ENCODE measurements around the gene HS1BP3.

The HS1BP3 gene

GRCh38 chr2:20630967-20631366 is 19.9 kb downstream of the HS1BP3 start:
- H3K9me3 ChIP-seq (ENCODE audit: control insufficient read depth in 1 of 2, low read length in 2 of 2): no peaks in the 10 kb centered on the region
- peaks cover 4 to 21% of the 10 kb centered on the region in 2 donors for H3K4me1 ChIP-seq (ENCODE audit: control insufficient read depth in 1 of 2, insufficient read depth in 2 of 2, low read length in 2 of 2)
- H3K9ac ChIP-seq (ENCODE audit: low read depth in 1 of 2, low read length in 2 of 2): no peak overlapping the region
- H3K36me3 ChIP-seq (ENCODE audit: control insufficient read depth in 1 of 2, insufficient read depth in 2 of 2, low read length in 2 of 2): peaks cover 0 to 7% of the 10 kb centered on the region in 2 donors
- H3K4me3 ChIP-seq (ENCODE audit: low read depth in 1 of 2, low read length in 2 of 2): no peak overlapping the region
- H3K27ac ChIP-seq (ENCODE audit: low read depth, low read length): no peak overlapping the region
- H3K27me3 ChIP-seq (ENCODE audit: control insufficient read depth in 1 of 2, insufficient read depth in 2 of 2, low read length in 2 of 2): no peaks in the 10 kb centered on the region

GRCh38 chr2:20629581-20630171 is 21.2 kb downstream of the HS1BP3 start:
- no peak overlapping the region for H3K9ac ChIP-seq (ENCODE audit: low read depth in 1 of 2, low read length in 2 of 2)
- H3K27me3 ChIP-seq (ENCODE audit: control insufficient read depth in 1 of 2, insufficient read depth in 2 of 2, low read length in 2 of 2): no peaks in the 10 kb centered on the region
- H3K9me3 ChIP-seq (ENCODE audit: control insufficient read depth in 1 of 2, low read length in 2 of 2): no peaks in the 10 kb centered on the region
- H3K27ac ChIP-seq (ENCODE audit: low read depth, low read length): no peak overlapping the region
- H3K4me1 ChIP-seq (ENCODE audit: control insufficient read depth in 1 of 2, insufficient read depth in 2 of 2, low read length in 2 of 2): peaks cover 4 to 21% of the 10 kb centered on the region in 2 donors
- H3K4me3 ChIP-seq (ENCODE audit: low read depth in 1 of 2, low read length in 2 of 2): no peak overlapping the region
- peaks cover 0 to 7% of the 10 kb centered on the region in 2 donors for H3K36me3 ChIP-seq (ENCODE audit: control insufficient read depth in 1 of 2, insufficient read depth in 2 of 2, low read length in 2 of 2)

DNA sequence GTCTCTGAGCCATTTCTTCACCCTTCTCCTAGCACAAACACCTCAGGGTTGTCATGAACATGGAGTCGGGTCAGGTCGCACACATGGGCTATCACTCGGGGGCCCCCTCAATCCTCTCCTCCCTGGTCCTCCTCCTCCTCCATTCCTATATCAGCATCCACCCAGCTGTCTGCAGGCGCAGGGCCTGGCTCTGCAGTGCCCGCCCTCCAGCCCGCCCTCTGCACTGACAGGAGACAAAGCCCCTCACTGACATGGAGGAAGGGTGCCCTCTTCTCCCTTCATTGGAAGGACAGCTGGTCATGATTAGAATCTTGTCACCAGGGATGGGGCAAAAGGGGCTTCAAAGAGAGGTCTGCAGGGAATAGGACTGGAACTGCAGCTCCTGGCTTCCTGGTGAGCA is 21.7 kb downstream of the HS1BP3 start:
- Histone ChIP-seq H3K4me1 (ENCODE audit: control insufficient read depth in 1 of 2, insufficient read depth in 2 of 2, low read length in 2 of 2) (peaks cover 1 to 18% of the 10 kb centered on the region in 2 donors), H3K27ac (ENCODE audit: low read depth, low read length) (no peak overlapping the region), H3K4me3 (ENCODE audit: low read depth in 1 of 2, low read length in 2 of 2) (no peak overlapping the region), H3K9me3 (ENCODE audit: control insufficient read depth in 1 of 2, low read length in 2 of 2) (no peaks in the 10 kb centered on the region), H3K27me3 (ENCODE audit: control insufficient read depth in 1 of 2, insufficient read depth in 2 of 2, low read length in 2 of 2) (no peaks in the 10 kb centered on the region), H3K9ac (ENCODE audit: low read depth in 1 of 2, low read length in 2 of 2) (no peak overlapping the region), H3K36me3 (ENCODE audit: control insufficient read depth in 1 of 2, insufficient read depth in 2 of 2, low read length in 2 of 2) (peaks cover 0 to 11% of the 10 kb centered on the region in 2 donors)

GRCh38 chr2:20627712-20628380 is 23.1 kb downstream of the HS1BP3 start:
- Histone ChIP-seq H3K27me3 (ENCODE audit: control insufficient read depth in 1 of 2, insufficient read depth in 2 of 2, low read length in 2 of 2) (no peaks in the 10 kb centered on the region), H3K27ac (ENCODE audit: low read depth, low read length) (no peak overlapping the region), H3K4me3 (ENCODE audit: low read depth in 1 of 2, low read length in 2 of 2) (no peak overlapping the region), H3K36me3 (ENCODE audit: control insufficient read depth in 1 of 2, insufficient read depth in 2 of 2, low read length in 2 of 2) (peaks cover under 1 to 20% of the 10 kb centered on the region in 2 donors), H3K9ac (ENCODE audit: low read depth in 1 of 2, low read length in 2 of 2) (no peak overlapping the region), H3K4me1 (ENCODE audit: control insufficient read depth in 1 of 2, insufficient read depth in 2 of 2, low read length in 2 of 2) (peaks cover 0 to 6% of the 10 kb centered on the region in 2 donors), H3K9me3 (ENCODE audit: control insufficient read depth in 1 of 2, low read length in 2 of 2) (no peaks in the 10 kb centered on the region)

DNA sequence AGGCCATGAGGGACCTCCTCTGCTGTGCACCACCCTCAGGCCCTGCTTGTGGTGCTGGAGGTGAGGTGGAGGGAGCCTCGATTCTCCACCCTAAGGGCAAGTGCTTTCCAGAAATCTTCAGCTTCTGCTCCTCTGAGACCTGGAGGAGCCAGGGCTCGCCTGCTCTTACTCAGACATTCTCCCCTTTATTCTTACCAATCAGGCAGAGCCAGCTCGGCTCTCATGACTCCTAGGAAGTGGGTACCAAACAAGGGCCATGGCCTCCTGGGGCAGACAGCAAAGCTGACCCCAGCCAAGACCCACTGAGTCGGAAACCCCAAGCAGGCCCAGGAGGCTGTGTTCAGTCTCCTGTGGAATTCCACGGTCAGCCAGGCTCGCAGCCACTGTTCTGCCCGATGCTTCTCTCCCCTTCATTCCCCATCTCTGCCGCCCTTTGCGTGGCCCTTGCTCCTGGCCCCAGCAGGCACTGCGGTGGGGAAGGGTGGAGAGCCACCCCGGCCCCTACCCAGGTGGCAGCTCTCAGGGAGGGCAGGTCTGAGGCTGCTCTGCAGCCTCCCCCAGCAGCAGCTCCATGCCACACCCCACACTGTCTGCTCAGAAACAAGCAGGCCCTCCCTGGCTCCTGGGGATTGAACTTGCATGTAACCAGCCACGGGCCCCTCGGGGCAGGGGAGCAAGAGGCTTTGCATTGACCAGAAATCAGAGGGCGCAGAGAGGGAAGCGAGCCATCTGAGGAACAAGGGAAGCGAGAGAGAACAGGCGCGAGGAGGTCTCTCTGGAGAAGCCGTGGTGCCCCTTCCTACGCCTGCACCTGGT is 24.0 kb downstream of the HS1BP3 start:
- Histone ChIP-seq H3K9ac (ENCODE audit: low read depth in 1 of 2, low read length in 2 of 2) (no peak overlapping the region), H3K36me3 (ENCODE audit: control insufficient read depth in 1 of 2, insufficient read depth in 2 of 2, low read length in 2 of 2) (peaks cover 2 to 26% of the 10 kb centered on the region in 2 donors), H3K27ac (ENCODE audit: low read depth, low read length) (peak overlapping the region; percentile 78)

GRCh38 chr2:20626392-20626697 is 24.6 kb downstream of the HS1BP3 start:
- H3K27me3 ChIP-seq (ENCODE audit: control insufficient read depth in 1 of 2, insufficient read depth in 2 of 2, low read length in 2 of 2): no peaks in the 10 kb centered on the region
- H3K4me1 ChIP-seq (ENCODE audit: control insufficient read depth in 1 of 2, insufficient read depth in 2 of 2, low read length in 2 of 2): peaks cover 0 to 6% of the 10 kb centered on the region in 2 donors
- H3K36me3 ChIP-seq (ENCODE audit: control insufficient read depth in 1 of 2, insufficient read depth in 2 of 2, low read length in 2 of 2): peaks cover 2 to 26% of the 10 kb centered on the region in 2 donors
- H3K27ac ChIP-seq (ENCODE audit: low read depth, low read length): peak overlapping the region; percentile 78
- no peak overlapping the region for H3K4me3 ChIP-seq (ENCODE audit: low read depth in 1 of 2, low read length in 2 of 2)
- H3K9ac ChIP-seq (ENCODE audit: low read depth in 1 of 2, low read length in 2 of 2): peak overlapping the region in 1 of 2 donors; percentile 25
- no peaks in the 10 kb centered on the region for H3K9me3 ChIP-seq (ENCODE audit: control insufficient read depth in 1 of 2, low read length in 2 of 2)

More for the DNA sequence above, 24.0 kb downstream of the HS1BP3 start:
- no peaks in the 10 kb centered on the region for H3K9me3 ChIP-seq (ENCODE audit: control insufficient read depth in 1 of 2, low read length in 2 of 2)
- H3K27me3 ChIP-seq (ENCODE audit: control insufficient read depth in 1 of 2, insufficient read depth in 2 of 2, low read length in 2 of 2): no peaks in the 10 kb centered on the region
- H3K4me1 ChIP-seq (ENCODE audit: control insufficient read depth in 1 of 2, insufficient read depth in 2 of 2, low read length in 2 of 2): peaks cover 0 to 6% of the 10 kb centered on the region in 2 donors
- H3K4me3 ChIP-seq (ENCODE audit: low read depth in 1 of 2, low read length in 2 of 2): no peak overlapping the region

DNA sequence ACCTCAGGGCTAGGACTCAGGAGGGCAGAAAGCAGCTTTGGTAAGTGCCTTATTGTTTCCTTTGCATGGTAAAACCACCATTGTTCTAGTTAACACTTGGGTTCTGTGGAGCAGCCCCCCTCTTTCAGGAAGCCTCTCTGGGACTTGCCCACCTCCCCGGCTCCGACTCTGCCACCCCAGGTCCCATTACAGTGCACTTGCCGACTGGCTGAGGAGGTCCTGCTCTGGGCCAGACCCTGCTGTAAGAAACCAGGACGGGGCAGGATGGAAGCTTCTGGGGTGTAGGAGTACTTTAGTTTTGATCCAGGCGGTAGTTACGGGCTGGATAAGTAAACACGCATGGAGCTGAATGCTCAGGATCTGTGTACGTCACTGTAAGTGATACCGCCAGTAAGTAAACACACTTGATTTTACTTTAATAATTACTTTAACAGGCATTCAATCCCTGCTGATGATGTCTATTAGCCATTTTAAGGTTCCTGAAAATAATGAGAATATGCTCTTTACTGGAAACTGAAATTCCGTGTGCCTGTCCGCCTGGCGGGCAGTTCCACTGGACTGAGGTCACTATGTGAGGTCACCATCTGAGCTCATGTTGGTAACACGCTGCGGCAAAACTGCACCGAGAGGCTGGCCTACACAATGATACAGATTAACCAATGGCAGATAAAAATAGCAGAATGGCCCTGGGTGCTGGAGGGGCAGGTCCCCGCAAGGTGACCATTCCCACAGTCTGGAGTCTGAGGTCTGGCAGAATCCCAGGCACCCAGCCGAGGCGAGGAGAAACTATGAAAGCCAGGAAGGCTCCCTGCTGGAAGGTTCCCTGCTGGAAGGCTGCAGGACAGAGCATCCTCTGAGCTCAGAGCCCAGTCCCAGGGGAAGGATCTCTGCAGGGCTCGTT is 25.2 kb downstream of the HS1BP3 start:
- no peak overlapping the region for H3K4me3 ChIP-seq (ENCODE audit: low read depth in 1 of 2, low read length in 2 of 2)
- H3K27ac ChIP-seq (ENCODE audit: low read depth, low read length): peak overlapping the region; percentile 78
- peaks cover 2 to 28% of the 10 kb centered on the region in 2 donors for H3K36me3 ChIP-seq (ENCODE audit: control insufficient read depth in 1 of 2, insufficient read depth in 2 of 2, low read length in 2 of 2)
- H3K9ac ChIP-seq (ENCODE audit: low read depth in 1 of 2, low read length in 2 of 2): peak overlapping the region in 1 of 2 donors; percentile 25
- no peaks in the 10 kb centered on the region for H3K27me3 ChIP-seq (ENCODE audit: control insufficient read depth in 1 of 2, insufficient read depth in 2 of 2, low read length in 2 of 2)
- H3K9me3 ChIP-seq (ENCODE audit: control insufficient read depth in 1 of 2, low read length in 2 of 2): no peaks in the 10 kb centered on the region
- peaks cover 0 to 6% of the 10 kb centered on the region in 2 donors for H3K4me1 ChIP-seq (ENCODE audit: control insufficient read depth in 1 of 2, insufficient read depth in 2 of 2, low read length in 2 of 2)

GRCh38 chr2:20624884-20625485 is 25.9 kb downstream of the HS1BP3 start:
- Histone ChIP-seq H3K9ac (ENCODE audit: low read depth in 1 of 2, low read length in 2 of 2) (no peak overlapping the region), H3K27ac (ENCODE audit: low read depth, low read length) (peak overlapping the region; percentile 12), H3K36me3 (ENCODE audit: control insufficient read depth in 1 of 2, insufficient read depth in 2 of 2, low read length in 2 of 2) (peaks cover 2 to 35% of the 10 kb centered on the region in 2 donors), H3K27me3 (ENCODE audit: control insufficient read depth in 1 of 2, insufficient read depth in 2 of 2, low read length in 2 of 2) (no peaks in the 10 kb centered on the region), H3K4me1 (ENCODE audit: control insufficient read depth in 1 of 2, insufficient read depth in 2 of 2, low read length in 2 of 2) (peaks cover 0 to 12% of the 10 kb centered on the region in 2 donors), H3K4me3 (ENCODE audit: low read depth in 1 of 2, low read length in 2 of 2) (no peak overlapping the region), H3K9me3 (ENCODE audit: control insufficient read depth in 1 of 2, low read length in 2 of 2) (no peaks in the 10 kb centered on the region)

- no peak overlapping the region for H3K9ac ChIP-seq (ENCODE audit: low read depth in 1 of 2, low read length in 2 of 2)
- H3K9me3 ChIP-seq (ENCODE audit: control insufficient read depth in 1 of 2, low read length in 2 of 2): no peaks in the 10 kb centered on the region
- no peaks in the 10 kb centered on the region for H3K27me3 ChIP-seq (ENCODE audit: control insufficient read depth in 1 of 2, insufficient read depth in 2 of 2, low read length in 2 of 2)
- peaks cover 0 to 13% of the 10 kb centered on the region in 2 donors for H3K4me1 ChIP-seq (ENCODE audit: control insufficient read depth in 1 of 2, insufficient read depth in 2 of 2, low read length in 2 of 2)
- H3K27ac ChIP-seq (ENCODE audit: low read depth, low read length): no peak overlapping the region
- no peak overlapping the region for H3K4me3 ChIP-seq (ENCODE audit: low read depth in 1 of 2, low read length in 2 of 2)
- peaks cover 2 to 36% of the 10 kb centered on the region in 2 donors for H3K36me3 ChIP-seq (ENCODE audit: control insufficient read depth in 1 of 2, insufficient read depth in 2 of 2, low read length in 2 of 2)
Measured at GRCh38 chr2:20624156-20624883, 26.6 kb downstream of the HS1BP3 start.

All from duodenal mucosa (tissue), 2 donors.